ENCODE results near the gene FRMD6.

DNA sequence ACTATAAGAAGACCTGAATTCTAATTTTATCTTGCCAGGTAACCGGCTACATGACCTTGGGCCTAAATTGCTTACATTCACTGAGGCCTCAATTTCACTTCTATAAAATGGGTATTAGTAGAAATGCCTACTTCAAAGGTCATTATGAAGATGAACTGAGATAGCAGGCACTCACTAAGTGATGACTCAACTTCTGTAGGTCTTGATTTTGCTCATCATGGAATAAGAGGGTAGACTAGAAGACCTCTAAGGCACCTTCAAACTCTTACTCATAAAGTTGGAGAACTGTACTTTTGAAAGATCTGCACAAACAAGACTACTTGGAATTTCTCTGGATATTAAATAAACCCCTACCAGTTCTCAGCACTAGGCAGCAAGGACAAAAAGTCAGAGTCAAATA is 39.3 kb upstream of the FRMD6 start:
- TF ChIP-seq, protein P1, sequence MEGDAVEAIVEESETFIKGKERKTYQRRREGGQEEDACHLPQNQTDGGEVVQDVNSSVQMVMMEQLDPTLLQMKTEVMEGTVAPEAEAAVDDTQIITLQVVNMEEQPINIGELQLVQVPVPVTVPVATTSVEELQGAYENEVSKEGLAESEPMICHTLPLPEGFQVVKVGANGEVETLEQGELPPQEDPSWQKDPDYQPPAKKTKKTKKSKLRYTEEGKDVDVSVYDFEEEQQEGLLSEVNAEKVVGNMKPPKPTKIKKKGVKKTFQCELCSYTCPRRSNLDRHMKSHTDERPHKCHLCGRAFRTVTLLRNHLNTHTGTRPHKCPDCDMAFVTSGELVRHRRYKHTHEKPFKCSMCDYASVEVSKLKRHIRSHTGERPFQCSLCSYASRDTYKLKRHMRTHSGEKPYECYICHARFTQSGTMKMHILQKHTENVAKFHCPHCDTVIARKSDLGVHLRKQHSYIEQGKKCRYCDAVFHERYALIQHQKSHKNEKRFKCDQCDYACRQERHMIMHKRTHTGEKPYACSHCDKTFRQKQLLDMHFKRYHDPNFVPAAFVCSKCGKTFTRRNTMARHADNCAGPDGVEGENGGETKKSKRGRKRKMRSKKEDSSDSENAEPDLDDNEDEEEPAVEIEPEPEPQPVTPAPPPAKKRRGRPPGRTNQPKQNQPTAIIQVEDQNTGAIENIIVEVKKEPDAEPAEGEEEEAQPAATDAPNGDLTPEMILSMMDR (IDR thresholded peaks at IDR 0.05; ENCODE audit: borderline replicate concordance, extremely low read depth, low read length, poor library complexity, severe bottlenecking) = no peak
- no peak for TF ChIP-seq EZH2 (IDR thresholded peaks at IDR 0.05; ENCODE audit: borderline replicate concordance, low read depth, low read length, severe bottlenecking)

All from DND-41 (cell line).